Suprapubic skin (tissue), 4 donors: ENCODE measurements around the gene COL4A1.

Experiments
- EP300 ChIP-seq: sonication (generic); formaldehyde crosslinking; IDR thresholded peaks from one replicate; pipeline ENCODE4 v1.6.1; 2017; ENCODE audit warnings: antibody characterized with exemption
- POLR2AphosphoS5 ChIP-seq, 3 donors: sonication (generic); formaldehyde crosslinking; IDR thresholded peaks; one replicate each; pipeline ENCODE4 v1.6.1; 2017; ENCODE audit warnings: antibody characterized with exemption in 3 of 3
- TF ChIP-seq, protein P1 (sequence below), 2 donors: fragments of 200-600 bp in 1 of 2; fragments of 450-650 bp in 1 of 2; sonication (generic) in 1 of 2; IDR thresholded peaks; one replicate each; pipeline ENCODE4 v1.5.1; 2016 to 2019; ENCODE audit warnings: antibody characterized with exemption in 2 of 2, mild to moderate bottlenecking in 1 of 2, moderate library complexity in 1 of 2

DNA sequence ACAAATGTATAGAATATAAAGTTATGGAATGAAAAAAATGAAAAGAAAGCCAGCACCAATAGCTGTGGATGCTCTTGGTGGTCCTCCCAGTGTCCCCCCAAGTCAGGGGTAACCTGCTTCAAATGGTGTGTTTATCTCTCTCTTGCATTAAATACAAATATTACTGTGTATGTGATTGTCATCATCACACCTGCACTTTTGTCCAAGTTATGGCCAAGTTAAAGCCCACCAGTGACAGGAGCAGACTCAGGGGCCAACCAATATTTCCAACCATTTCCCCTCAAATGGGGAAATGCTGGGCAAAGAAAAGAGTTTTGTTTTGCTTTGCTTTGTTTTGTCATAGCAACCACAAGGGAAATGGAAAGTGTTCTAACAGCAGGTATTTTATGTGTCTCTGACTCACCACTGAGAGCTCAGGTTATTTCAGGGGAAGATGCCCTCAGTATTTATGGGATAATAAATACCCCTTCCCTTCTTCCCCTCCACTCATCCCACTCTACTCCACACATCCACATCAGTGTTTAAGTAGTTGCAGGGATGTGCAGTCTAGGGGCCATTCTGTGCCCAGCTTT lies 133.6 kb downstream of the COL4A1 start:
- TF ChIP-seq, protein P1, sequence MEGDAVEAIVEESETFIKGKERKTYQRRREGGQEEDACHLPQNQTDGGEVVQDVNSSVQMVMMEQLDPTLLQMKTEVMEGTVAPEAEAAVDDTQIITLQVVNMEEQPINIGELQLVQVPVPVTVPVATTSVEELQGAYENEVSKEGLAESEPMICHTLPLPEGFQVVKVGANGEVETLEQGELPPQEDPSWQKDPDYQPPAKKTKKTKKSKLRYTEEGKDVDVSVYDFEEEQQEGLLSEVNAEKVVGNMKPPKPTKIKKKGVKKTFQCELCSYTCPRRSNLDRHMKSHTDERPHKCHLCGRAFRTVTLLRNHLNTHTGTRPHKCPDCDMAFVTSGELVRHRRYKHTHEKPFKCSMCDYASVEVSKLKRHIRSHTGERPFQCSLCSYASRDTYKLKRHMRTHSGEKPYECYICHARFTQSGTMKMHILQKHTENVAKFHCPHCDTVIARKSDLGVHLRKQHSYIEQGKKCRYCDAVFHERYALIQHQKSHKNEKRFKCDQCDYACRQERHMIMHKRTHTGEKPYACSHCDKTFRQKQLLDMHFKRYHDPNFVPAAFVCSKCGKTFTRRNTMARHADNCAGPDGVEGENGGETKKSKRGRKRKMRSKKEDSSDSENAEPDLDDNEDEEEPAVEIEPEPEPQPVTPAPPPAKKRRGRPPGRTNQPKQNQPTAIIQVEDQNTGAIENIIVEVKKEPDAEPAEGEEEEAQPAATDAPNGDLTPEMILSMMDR (IDR thresholded peaks at IDR 0.05) = no peak
- TF ChIP-seq POLR2AphosphoS5 (IDR thresholded peaks at IDR 0.05) = no peak
- no peak for TF ChIP-seq EP300
